Measurements from ENCODE around the gene P3H2.

Gene P3H2

DNA sequence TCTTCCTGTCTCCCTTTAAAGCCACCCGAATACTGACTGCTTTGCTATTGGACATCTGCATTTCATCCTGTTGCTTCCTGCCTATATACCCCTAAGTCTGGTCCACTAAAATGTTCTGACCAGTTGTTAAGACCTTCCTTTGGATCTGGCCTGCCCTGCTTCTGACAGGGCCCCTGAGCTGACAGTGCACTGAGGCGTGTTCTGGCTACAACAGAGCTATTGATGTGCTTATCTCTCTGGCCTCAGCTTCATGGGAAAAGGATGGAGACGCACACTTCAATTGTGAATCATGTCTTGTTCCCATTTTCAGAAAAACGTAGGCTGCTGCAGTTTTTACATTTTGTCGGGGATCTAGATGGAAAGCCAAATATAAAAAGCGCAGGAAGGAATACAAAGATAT lies 7.1 kb upstream of the P3H2 start:
- DNase-seq (ENCODE audit: low read depth) = no peak
- H3K4me3 ChIP-seq (ENCODE audit: low read depth, low read length) = no peak overlapping the region
- TF ChIP-seq, protein P1, sequence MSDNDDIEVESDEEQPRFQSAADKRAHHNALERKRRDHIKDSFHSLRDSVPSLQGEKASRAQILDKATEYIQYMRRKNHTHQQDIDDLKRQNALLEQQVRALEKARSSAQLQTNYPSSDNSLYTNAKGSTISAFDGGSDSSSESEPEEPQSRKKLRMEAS (IDR thresholded peaks at IDR 0.05; ENCODE audit: low read depth, low read length) = no peak
- TF ChIP-seq MYC (IDR thresholded peaks at IDR 0.05; ENCODE audit: low read depth, low read length) = no peak
- TF ChIP-seq POLR2A (IDR thresholded peaks at IDR 0.05; ENCODE audit: extremely low read depth, insufficient read length) = no peak
- no peak for TF ChIP-seq CTCF (IDR thresholded peaks at IDR 0.05; ENCODE audit: low read depth, low read length)

GRCh38 chr3:190127195-190127594 lies 6.5 kb upstream of the P3H2 start:
- DNase-seq (ENCODE audit: low read depth) = no peak
- TF ChIP-seq MYC (IDR thresholded peaks at IDR 0.05; ENCODE audit: low read depth, low read length) (no peak), CTCF (IDR thresholded peaks at IDR 0.05; ENCODE audit: low read depth, low read length) (no peak)
- TF ChIP-seq, protein P1 (IDR thresholded peaks at IDR 0.05; ENCODE audit: low read depth, low read length) = no peak
- no peak overlapping the region for H3K4me3 ChIP-seq (ENCODE audit: low read depth, low read length)

DNA sequence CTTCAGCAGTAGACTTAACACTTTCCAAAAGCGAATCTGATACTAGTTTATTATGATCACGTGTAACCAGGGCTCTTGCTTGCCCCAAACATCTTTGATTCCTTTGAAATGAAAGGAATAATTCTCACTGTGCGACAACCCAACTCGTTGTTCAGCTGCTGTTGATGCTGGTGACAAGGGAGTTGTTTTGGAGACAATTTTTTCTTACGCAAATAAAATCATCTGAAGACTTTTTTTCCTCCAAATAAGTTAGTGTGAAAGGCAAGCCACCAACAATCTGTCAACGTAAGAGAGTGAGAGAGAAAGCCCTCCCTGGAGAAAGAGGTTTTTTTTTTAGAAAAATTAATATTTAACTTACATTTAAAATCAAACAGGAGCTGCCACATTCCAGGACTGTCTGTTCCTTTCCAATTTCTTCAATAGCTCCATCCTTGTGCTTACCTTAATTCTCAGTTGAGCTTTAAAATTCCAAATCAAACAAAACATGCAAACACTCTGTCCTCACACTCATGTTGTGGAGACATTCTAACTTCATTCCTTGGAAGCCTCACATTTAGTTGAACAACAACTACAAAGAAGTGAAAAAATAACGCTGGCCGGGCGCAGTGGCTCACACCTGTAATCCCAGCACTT lies 4.9 kb upstream of the P3H2 start:
- no peak for DNase-seq (ENCODE audit: low read depth)
- no peak overlapping the region for H3K4me3 ChIP-seq (ENCODE audit: low read depth, low read length)
- TF ChIP-seq, protein P1 (IDR thresholded peaks at IDR 0.05; ENCODE audit: low read depth, low read length) = no peak
- TF ChIP-seq POLR2A (IDR thresholded peaks at IDR 0.05; ENCODE audit: extremely low read depth, insufficient read length) (no peak), MYC (IDR thresholded peaks at IDR 0.05; ENCODE audit: low read depth, low read length) (no peak), CTCF (IDR thresholded peaks at IDR 0.05; ENCODE audit: low read depth, low read length) (no peak)

DNA sequence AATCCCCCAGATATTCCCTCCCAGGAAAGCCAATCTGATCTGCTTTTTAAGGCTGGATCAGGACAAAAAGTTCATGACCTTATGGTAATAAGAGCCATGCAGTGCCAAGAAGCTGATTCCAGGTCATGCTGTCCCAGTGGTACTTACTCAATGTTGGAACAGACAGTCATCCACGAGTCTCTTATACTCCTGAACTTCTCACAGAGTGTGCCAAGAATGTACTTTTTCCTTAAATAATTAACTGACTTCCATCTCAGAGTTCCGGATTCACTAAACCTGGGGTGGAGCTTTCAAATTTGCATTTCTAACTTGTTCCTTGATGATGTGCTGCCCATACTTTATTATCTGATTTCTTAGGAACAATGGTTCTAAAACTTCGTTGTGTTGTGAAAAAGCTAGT lies 3.4 kb upstream of the P3H2 start:
- DNase-seq (ENCODE audit: low read depth) = no peak
- H3K4me3 ChIP-seq (ENCODE audit: low read depth, low read length) = no peak overlapping the region
- TF ChIP-seq POLR2A (IDR thresholded peaks at IDR 0.05; ENCODE audit: extremely low read depth, insufficient read length) (no peak), CTCF (IDR thresholded peaks at IDR 0.05; ENCODE audit: low read depth, low read length) (no peak), MYC (IDR thresholded peaks at IDR 0.05; ENCODE audit: low read depth, low read length) (no peak)
- TF ChIP-seq, protein P1 (IDR thresholded peaks at IDR 0.05; ENCODE audit: low read depth, low read length) = no peak

DNA sequence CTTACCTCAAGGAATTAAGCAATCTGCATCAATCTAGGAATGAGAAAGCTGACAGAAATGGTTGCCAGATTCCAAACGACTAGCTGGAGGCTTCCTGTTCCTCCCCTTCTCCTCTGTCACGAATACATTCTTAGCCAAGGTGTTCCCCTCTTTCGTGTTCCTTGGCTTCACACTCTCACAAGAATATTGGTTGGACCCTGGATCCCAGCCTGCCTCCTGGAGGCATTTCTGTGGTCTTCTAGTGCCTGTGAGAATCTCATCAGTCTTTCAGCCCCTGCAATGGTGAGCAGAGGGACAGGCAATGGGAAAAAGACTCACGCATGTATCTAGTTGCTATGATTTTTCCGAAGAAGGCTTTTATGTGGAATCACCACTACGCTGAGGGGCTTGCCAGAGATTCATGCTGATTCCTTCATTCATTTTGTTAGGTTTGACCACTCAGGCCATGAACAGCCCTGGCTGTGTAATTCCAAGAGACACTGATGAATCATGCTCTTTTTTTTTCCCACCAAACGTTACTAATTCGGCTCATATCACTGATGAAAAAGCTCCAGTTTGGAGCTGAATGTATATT lies 1.6 kb upstream of the P3H2 start:
- no peak for DNase-seq (ENCODE audit: low read depth)
- TF ChIP-seq MYC (IDR thresholded peaks at IDR 0.05; ENCODE audit: low read depth, low read length) (no peak), POLR2A (IDR thresholded peaks at IDR 0.05; ENCODE audit: extremely low read depth, insufficient read length) (no peak), CTCF (IDR thresholded peaks at IDR 0.05; ENCODE audit: low read depth, low read length) (no peak)
- TF ChIP-seq, protein P1 (IDR thresholded peaks at IDR 0.05; ENCODE audit: low read depth, low read length) = no peak
- no peak overlapping the region for H3K4me3 ChIP-seq (ENCODE audit: low read depth, low read length)

All from NB4 (cell line).